ENCODE results near the gene SPTB. TPM values are rescaled to one million over a fixed set of nuclear protein-coding genes. Genes with fewer than 3 reads are reported as not detected.

SPTB gene
- polyA plus RNA-seq, 1 experiment: 0.01 TPM

GRCh38 chr14:64760916-64761315, 118.8 kb downstream of the SPTB start:
- TF ChIP-seq, protein P1, sequence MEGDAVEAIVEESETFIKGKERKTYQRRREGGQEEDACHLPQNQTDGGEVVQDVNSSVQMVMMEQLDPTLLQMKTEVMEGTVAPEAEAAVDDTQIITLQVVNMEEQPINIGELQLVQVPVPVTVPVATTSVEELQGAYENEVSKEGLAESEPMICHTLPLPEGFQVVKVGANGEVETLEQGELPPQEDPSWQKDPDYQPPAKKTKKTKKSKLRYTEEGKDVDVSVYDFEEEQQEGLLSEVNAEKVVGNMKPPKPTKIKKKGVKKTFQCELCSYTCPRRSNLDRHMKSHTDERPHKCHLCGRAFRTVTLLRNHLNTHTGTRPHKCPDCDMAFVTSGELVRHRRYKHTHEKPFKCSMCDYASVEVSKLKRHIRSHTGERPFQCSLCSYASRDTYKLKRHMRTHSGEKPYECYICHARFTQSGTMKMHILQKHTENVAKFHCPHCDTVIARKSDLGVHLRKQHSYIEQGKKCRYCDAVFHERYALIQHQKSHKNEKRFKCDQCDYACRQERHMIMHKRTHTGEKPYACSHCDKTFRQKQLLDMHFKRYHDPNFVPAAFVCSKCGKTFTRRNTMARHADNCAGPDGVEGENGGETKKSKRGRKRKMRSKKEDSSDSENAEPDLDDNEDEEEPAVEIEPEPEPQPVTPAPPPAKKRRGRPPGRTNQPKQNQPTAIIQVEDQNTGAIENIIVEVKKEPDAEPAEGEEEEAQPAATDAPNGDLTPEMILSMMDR (IDR thresholded peaks at IDR 0.05; ENCODE audit: low read depth, low read length): no peak
- CTCF ChIA-PET: interaction anchor here (1.0 to 2.2 kb wide), 3 partner anchors 11 to 130 kb away, joined by 3 to 20 read pairs (median 3); no protein-coding TSS in a partner anchor
- DNase-seq (ENCODE audit: low read depth, low spot score): no peak
- H3K4me3 ChIP-seq (ENCODE audit: low read depth, low read length): no peak overlapping the region
- peaks cover 2% of the 10 kb centered on the region for H3K27me3 ChIP-seq (ENCODE audit: control insufficient read depth, insufficient read depth, low read length)
- H3K27ac ChIP-seq (ENCODE audit: low read depth, low read length): no peak overlapping the region
- POLR2A ChIA-PET: no interaction called here
- H3K9me3 ChIP-seq (ENCODE audit: control insufficient read depth, insufficient read depth, low read length): no peaks in the 10 kb centered on the region

DNA sequence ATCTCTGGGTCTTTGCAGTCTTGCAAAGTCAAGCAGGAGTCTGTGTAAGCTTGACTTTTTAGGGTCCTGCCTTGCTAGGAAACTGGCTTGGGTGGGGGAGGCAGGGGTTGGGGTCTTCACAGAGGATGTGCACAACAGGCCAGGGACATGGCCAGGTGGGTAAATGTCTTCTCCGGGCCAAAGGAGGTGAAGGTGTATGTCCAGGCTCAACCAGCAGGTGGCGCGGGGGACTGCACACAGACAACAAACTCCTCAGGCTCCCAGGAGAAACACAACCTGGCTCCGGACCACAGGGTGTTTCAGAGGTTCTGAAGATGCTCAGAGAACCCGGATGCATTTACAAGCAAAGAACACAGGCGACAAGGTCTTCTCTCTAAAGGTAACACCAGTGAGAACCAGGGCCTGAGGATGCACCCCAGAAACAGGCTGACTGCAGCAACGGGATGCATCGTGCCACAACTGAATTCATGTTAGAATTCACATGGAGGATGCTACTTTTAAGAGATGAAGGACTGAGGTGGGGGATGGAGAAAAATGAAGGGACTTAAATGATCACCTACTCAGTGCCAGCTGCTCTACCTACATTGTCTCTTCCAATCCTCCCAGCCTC, 119.5 kb downstream of the SPTB start:
- Histone ChIP-seq H3K27me3 (ENCODE audit: control insufficient read depth, insufficient read depth, low read length) (peaks cover 2% of the 10 kb centered on the region), H3K9me3 (ENCODE audit: control insufficient read depth, insufficient read depth, low read length) (no peaks in the 10 kb centered on the region), H3K27ac (ENCODE audit: low read depth, low read length) (no peak overlapping the region), H3K4me3 (ENCODE audit: low read depth, low read length) (no peak overlapping the region)
- TF ChIP-seq, protein P1 (IDR thresholded peaks at IDR 0.05; ENCODE audit: low read depth, low read length): peak; percentile 70
- ChIA-PET CTCF (interaction anchor here (0.6 to 2.2 kb wide), 13 partner anchors 8 to 132 kb away, joined by 3 to 20 read pairs (median 3); no protein-coding TSS in a partner anchor), POLR2A (interaction anchor here (1.3 kb wide), 1 partner anchor 78 kb away, joined by 3 read pairs; no protein-coding TSS in a partner anchor)
- DNase-seq (ENCODE audit: low read depth, low spot score): no peak

DNA sequence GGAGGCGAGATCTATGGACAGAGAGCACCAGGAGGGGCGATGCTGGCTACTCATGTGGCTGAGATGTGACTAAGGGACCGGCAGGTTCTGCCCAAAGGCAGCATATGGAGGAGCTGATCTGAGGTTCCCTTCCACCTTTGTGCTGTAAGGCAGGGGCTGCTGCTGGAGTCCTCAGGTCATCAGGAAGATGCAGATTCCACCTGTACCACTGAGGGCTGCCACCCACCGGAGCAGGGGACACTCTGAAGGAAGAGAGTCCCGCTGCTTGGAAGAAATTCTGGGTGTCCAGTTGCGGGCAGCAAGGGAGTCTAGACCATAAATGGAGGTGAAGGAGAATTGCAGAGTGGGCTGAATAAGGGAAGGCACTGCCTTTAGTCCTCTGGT, 120.2 kb downstream of the SPTB start:
- Histone ChIP-seq H3K9me3 (ENCODE audit: control insufficient read depth, insufficient read depth, low read length) (no peaks in the 10 kb centered on the region), H3K27ac (ENCODE audit: low read depth, low read length) (peak overlapping the region; percentile 85)

GRCh38 chr14:64758691-64759554, 120.8 kb downstream of the SPTB start:
- DNase-seq (ENCODE audit: low read depth, low spot score): peak; percentile 93
- TF ChIP-seq, protein P1 (IDR thresholded peaks at IDR 0.05; ENCODE audit: low read depth, low read length): no peak
- CTCF ChIA-PET: interaction anchor here (0.8 to 1.7 kb wide), 5 partner anchors 9 to 133 kb away, joined by 3 to 6 read pairs (median 4); no protein-coding TSS in a partner anchor
- H3K9me3 ChIP-seq (ENCODE audit: control insufficient read depth, insufficient read depth, low read length): no peaks in the 10 kb centered on the region; the same call in 1 of the 2 replicates
- peak overlapping the region; percentile 91 for H3K27ac ChIP-seq (ENCODE audit: low read depth, low read length)
- H3K4me3 ChIP-seq (ENCODE audit: low read depth, low read length): no peak overlapping the region
- H3K27me3 ChIP-seq (ENCODE audit: control insufficient read depth, insufficient read depth, low read length): peaks cover 4% of the 10 kb centered on the region
- POLR2A ChIA-PET: interaction anchor here (0.6 to 1.3 kb wide), 6 partner anchors 51 to 255 kb away, joined by 3 to 10 read pairs (median 3); partner anchors contain the start of genes PLEKHG3 and ZBTB1

More for the DNA sequence above, 120.2 kb downstream of the SPTB start:
- DNase-seq (ENCODE audit: low read depth, low spot score): no peak
- TF ChIP-seq, protein P1 (IDR thresholded peaks at IDR 0.05; ENCODE audit: low read depth, low read length): no peak
- CTCF ChIA-PET: interaction anchor here (0.6 to 1.7 kb wide), 9 partner anchors 9 to 132 kb away, joined by 3 to 6 read pairs (median 3); no protein-coding TSS in a partner anchor
- no peak overlapping the region for H3K4me3 ChIP-seq (ENCODE audit: low read depth, low read length)
- peaks cover 2% of the 10 kb centered on the region for H3K27me3 ChIP-seq (ENCODE audit: control insufficient read depth, insufficient read depth, low read length)
- POLR2A ChIA-PET: interaction anchor here (0.9 to 1.3 kb wide), 2 partner anchors 52 to 78 kb away, joined by 3 read pairs; no protein-coding TSS in a partner anchor

All from AG04450 (cell line).